GM12878 (cell line): ENCODE data around the gene PSMD8. TPM values are rescaled to one million over a fixed set of nuclear protein-coding genes. Genes with fewer than 3 reads are reported as not detected.

Source experiments
- ATAC-seq: fragments of 200-7000 bp; cut with Tn5 transposase; 3 replicates; pipeline ENCODE4 v1.9.1; 2020; ENCODE audit warnings: mild to moderate bottlenecking, moderate library complexity
- BruUV-seq: library from RNA; stranded (reverse); fragments of 400-500 nt; replicated peaks from 2 replicates; lab custom pipeline; 2021; lab: Mats Ljungman, UMichigan
- CTCF ChIA-PET: fragments of 300-600 bp; sonication (Branson Sonifier 250); formaldehyde crosslinking; extraction: SDS; loops from one replicate; lab custom pipeline; 2021; ENCODE audit warnings: inconsistent platforms; lab: Yijun Ruan, JAX
- POLR2A ChIA-PET: fragments of 350-600 bp; formaldehyde crosslinking; extraction: SDS; loops from one replicate; lab custom pipeline; 2021; ENCODE audit warnings: inconsistent platforms; lab: Charles Lee
- RAD21 ChIA-PET: fragments of 300-600 bp; sonication (Branson Sonifier 250); formaldehyde crosslinking; loops from one replicate; lab custom pipeline; 2023; ENCODE audit warnings: antibody characterized with exemption; ENCODE audit not compliant: unreplicated experiment; lab: Charles Lee
- SMC1A ChIA-PET: fragments of 300-600 bp; sonication (Branson Sonifier 250); formaldehyde crosslinking; loops from one replicate; lab custom pipeline; 2023; ENCODE audit not compliant: unreplicated experiment, uncharacterized antibody; lab: Charles Lee
- DNase-seq: peaks from one replicate; pipeline ENCODE4 v3.0.0-alpha.2; 2011; ENCODE audit warnings: low read depth, low spot score
- FAIRE-seq: peaks from 3 replicates; lab custom pipeline; 2011; peaks lifted over from hg19 to GRCh38; lab: Jason Lieb, UNC
- H2AFZ ChIP-seq: 2 replicates; pipeline ENCODE4 v1.6.0; 2011; ENCODE audit warnings: low read depth, low read length, control low read depth; ENCODE audit not compliant: control insufficient read depth
- H3K27ac ChIP-seq: 2 replicates; pipeline ENCODE4 v1.5.1; 2011; ENCODE audit warnings: control low read depth; ENCODE audit not compliant: control insufficient read depth, insufficient read depth
- H3K27me3 ChIP-seq, 2 experiments: replicated peaks in 1 of 2; 2 replicates each; pipeline versions ENCODE4 v1.6.0 to v1.6.1; 2011; ENCODE audit warnings: low read length in 1 of 2; ENCODE audit not compliant: control insufficient read depth in 2 of 2, insufficient read depth in 2 of 2
- H3K36me3 ChIP-seq, 2 experiments: 2 replicates each; pipeline ENCODE4 v1.5.1; 2011; ENCODE audit warnings: low read length in 1 of 2; ENCODE audit not compliant: control insufficient read depth in 2 of 2, insufficient read depth in 2 of 2
- H3K4me1 ChIP-seq: 2 replicates; pipeline ENCODE4 v1.6.1; 2011; ENCODE audit warnings: mild to moderate bottlenecking, low read length, moderate library complexity, mixed read lengths; ENCODE audit not compliant: control insufficient read depth, insufficient read depth
- H3K4me2 ChIP-seq: 2 replicates; pipeline ENCODE4 v1.6.0; 2011; ENCODE audit warnings: control low read depth; ENCODE audit not compliant: control insufficient read depth, insufficient read depth
- H3K4me3 ChIP-seq: fragments of 200-600 bp; sonication (generic); 2 replicates; pipeline ENCODE4 v1.5.1; 2016
- H3K79me2 ChIP-seq: 2 replicates; pipeline ENCODE4 v1.6.0; 2011; ENCODE audit warnings: low read length; ENCODE audit not compliant: control insufficient read depth, insufficient read depth
- H3K9ac ChIP-seq: 2 replicates; pipeline ENCODE4 v1.8.0; 2011; ENCODE audit warnings: low read length, control low read depth, mixed read lengths; ENCODE audit not compliant: control insufficient read depth, insufficient read depth
- H3K9me3 ChIP-seq: replicated peaks from 3 replicates; pipeline ENCODE4 v1.5.1; 2011; ENCODE audit warnings: mild to moderate bottlenecking, low read length; ENCODE audit not compliant: control insufficient read depth, insufficient read depth
- H4K20me1 ChIP-seq: 2 replicates; pipeline ENCODE4 v1.6.0; 2011; ENCODE audit not compliant: control insufficient read depth, insufficient read depth
- IKZF2 ChIP-seq, 2 experiments: fragments of 450-650 bp; IDR thresholded peaks; 2 replicates each; pipeline ENCODE4 v1.6.1; 2017; ENCODE audit warnings: mild to moderate bottlenecking in 2 of 2, moderate library complexity in 2 of 2
- MTA3 ChIP-seq: IDR thresholded peaks from 2 replicates; pipeline ENCODE4 v1.6.1; 2012; ENCODE audit warnings: low read length, inconsistent platforms, borderline replicate concordance
- PAX8 ChIP-seq: fragments of 450-650 bp; IDR thresholded peaks from 2 replicates; pipeline ENCODE4 v1.6.1; 2017; ENCODE audit warnings: mild to moderate bottlenecking, moderate library complexity
- RELA ChIP-seq: fragments of 450-650 bp; IDR thresholded peaks from 2 replicates; pipeline ENCODE4 v1.8.0; 2014; ENCODE audit warnings: borderline replicate concordance; ENCODE audit not compliant: partially characterized antibody
- WGBS: methylation state at CpG from one replicate; pipeline ENCODE4 v1.1.6; 2016; ENCODE audit warnings: low lambda C conversion rate; ENCODE audit not compliant: insufficient replicate concordance, insufficient coverage; ENCODE audit errors: missing lambda C conversion rate; 5-methylcytosine and 5-hydroxymethylcytosine counted together
- in situ Hi-C: fragments of 300-500 bp; cut with MboI; formaldehyde crosslinking; loops from 9 replicates; pipeline ENCODE4 v1.14.3; 2018; ENCODE audit warnings: mixed read lengths
- intact Hi-C: fragments of 100-400 bp; cut with micrococcal nuclease; formaldehyde crosslinking; loops from one replicate; pipeline ENCODE4 v1.14.2; 2022; ENCODE audit not compliant: unreplicated experiment
- polyA plus RNA-seq, 11 experiments: library from polyadenylated mRNA; depleted of rRNA in 4 of 11; unstranded in 6 of 11; stranded (reverse) in 5 of 11; fragments of >200 nt; fragmentation: Nextera tagmentation in 4 of 11; fragmentation: Illumina TruSeq in 1 of 11; extraction: Ambion mirVana in 4 of 11; extraction: Trizol in 1 of 11; gene quantifications; 1 replicate in 1 of 11; 2 replicates in 10 of 11; pipeline versions ENCODE4 v1.2.1 to v1.2.3, GENCODE V29; 2011 to 2016; ENCODE audit warnings: inconsistent platforms in 2 of 11, missing spikeins in 2 of 11, low read depth in 1 of 11
- total RNA-seq, 4 experiments: library from RNA; depleted of rRNA in 3 of 4; stranded (reverse); fragments of >200 nt in 3 of 4; fragmentation: Illumina TruSeq in 1 of 4; extraction: Trizol in 1 of 4; gene quantifications; 2 replicates each; pipeline versions ENCODE4 v1.2.1 to v1.2.3, GENCODE V29; 2013 to 2021
- TF ChIP-seq, protein P1 (sequence below): fragments of 450-650 bp; IDR thresholded peaks from 2 replicates; pipeline ENCODE4 v1.6.1; 2017; ENCODE audit warnings: mild to moderate bottlenecking, moderate library complexity

Gene PSMD8
- total and polyA plus RNA-seq, 10 of the 15 experiments (the other 5 are each of a cell fraction or from before 2014, with no cell fraction given): 81.2 to 409 (median 268) TPM

DNA sequence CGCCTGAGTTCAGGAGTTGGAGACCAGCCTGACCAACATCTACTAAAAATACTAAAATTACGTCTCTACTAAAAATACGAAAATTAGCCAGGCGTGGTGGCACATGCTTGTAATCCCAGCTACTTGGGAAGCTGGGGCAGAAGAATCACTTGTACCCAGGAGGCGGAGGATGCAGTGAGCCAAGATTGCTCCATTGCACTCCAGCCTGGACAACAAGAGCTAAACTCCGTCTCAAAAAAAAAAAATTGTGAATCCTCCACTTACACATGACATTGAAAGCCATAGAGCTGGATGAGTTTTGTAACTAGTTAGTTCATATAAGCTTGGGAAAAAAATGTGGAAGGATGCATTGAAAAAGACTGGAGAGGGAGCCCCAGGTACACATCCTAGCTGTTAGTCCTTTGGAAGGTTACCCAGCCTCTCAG, 452 bp upstream of the PSMD8 start:
- intact Hi-C loops: loop anchor here (1.0 kb wide), 1 partner anchor 39 kb away; the partner anchor contains the start of gene CATSPERG
- in situ Hi-C loops: loop anchor here (5.0 kb wide), 1 partner anchor 37 kb away; the partner anchor contains the start of gene CATSPERG
- ChIA-PET POLR2A (interaction anchor here (0.6 to 2.6 kb wide), 14 partner anchors 11 to 908 kb away, joined by 3 to 26 read pairs (median 4); partner anchors contain the start of genes CATSPERG, FAM98C, GGN and NFKBIB), RAD21 (interaction anchor here (0.5 to 4.8 kb wide), 18 partner anchors 14 to 556 kb away, joined by 3 to 46 read pairs (median 4); partner anchors contain the start of genes ACTN4, CATSPERG, EIF3K and FAM98C), SMC1A (interaction anchor here (0.6 to 1.7 kb wide), 8 partner anchors 29 to 474 kb away, joined by 3 to 21 read pairs (median 6); partner anchors contain the start of genes ACTN4, CATSPERG and FAM98C), CTCF (interaction anchor here (0.7 to 2.8 kb wide), 15 partner anchors 14 to 556 kb away, joined by 3 to 34 read pairs (median 4); partner anchors contain the start of genes CATSPERG, FAM98C, GGN and MRPS12)
- Histone ChIP-seq H3K36me3 (peaks cover 0 to 10% of the 10 kb centered on the region in 2 experiments; a peak in 2 of 4 replicates), H3K4me1 (peaks cover 14% of the 10 kb centered on the region), H3K9me3 (no peaks in the 10 kb centered on the region), H3K4me3 (peak overlapping the region; percentile 62; the same call in 1 of the 2 replicates), H3K4me2 (peak overlapping the region; percentile 94), H3K27ac (peak overlapping the region; percentile 76), H2AFZ (peak overlapping the region; percentile 99), H3K79me2 (peaks cover 26% of the 10 kb centered on the region), H3K9ac (peak overlapping the region; percentile 73), H4K20me1 (no peaks in the 10 kb centered on the region), H3K27me3 (peaks cover 0 to 2% of the 10 kb centered on the region in 2 experiments; a peak in 1 of 4 replicates)
- no peak for ATAC-seq
- no peak for FAIRE-seq
- no peak for DNase-seq
- BruUV-seq: TSS peak; percentile 93
- WGBS: 45% methylated on average over 6 of the region's 6 CpGs
- no peak for TF ChIP-seq MTA3
- no peak for TF ChIP-seq RELA
- 0 out of 4 replicates have a peak, but pooled peaks of 1 of the 2 experiments have one; percentile 17 for TF ChIP-seq IKZF2 (IDR thresholded peaks at IDR 0.05)
- TF ChIP-seq PAX8: peak; percentile 44; the same call in 1 of the 2 replicates
- TF ChIP-seq, protein P1, sequence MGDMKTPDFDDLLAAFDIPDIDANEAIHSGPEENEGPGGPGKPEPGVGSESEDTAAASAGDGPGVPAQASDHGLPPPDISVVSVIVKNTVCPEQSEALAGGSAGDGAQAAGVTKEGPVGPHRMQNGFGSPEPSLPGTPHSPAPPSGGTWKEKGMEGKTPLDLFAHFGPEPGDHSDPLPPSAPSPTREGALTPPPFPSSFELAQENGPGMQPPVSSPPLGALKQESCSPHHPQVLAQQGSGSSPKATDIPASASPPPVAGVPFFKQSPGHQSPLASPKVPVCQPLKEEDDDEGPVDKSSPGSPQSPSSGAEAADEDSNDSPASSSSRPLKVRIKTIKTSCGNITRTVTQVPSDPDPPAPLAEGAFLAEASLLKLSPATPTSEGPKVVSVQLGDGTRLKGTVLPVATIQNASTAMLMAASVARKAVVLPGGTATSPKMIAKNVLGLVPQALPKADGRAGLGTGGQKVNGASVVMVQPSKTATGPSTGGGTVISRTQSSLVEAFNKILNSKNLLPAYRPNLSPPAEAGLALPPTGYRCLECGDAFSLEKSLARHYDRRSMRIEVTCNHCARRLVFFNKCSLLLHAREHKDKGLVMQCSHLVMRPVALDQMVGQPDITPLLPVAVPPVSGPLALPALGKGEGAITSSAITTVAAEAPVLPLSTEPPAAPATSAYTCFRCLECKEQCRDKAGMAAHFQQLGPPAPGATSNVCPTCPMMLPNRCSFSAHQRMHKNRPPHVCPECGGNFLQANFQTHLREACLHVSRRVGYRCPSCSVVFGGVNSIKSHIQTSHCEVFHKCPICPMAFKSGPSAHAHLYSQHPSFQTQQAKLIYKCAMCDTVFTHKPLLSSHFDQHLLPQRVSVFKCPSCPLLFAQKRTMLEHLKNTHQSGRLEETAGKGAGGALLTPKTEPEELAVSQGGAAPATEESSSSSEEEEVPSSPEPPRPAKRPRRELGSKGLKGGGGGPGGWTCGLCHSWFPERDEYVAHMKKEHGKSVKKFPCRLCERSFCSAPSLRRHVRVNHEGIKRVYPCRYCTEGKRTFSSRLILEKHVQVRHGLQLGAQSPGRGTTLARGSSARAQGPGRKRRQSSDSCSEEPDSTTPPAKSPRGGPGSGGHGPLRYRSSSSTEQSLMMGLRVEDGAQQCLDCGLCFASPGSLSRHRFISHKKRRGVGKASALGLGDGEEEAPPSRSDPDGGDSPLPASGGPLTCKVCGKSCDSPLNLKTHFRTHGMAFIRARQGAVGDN: 0 out of 2 replicates have a peak, but pooled peaks have one; percentile 30
